MCF 10A (cell line): Measurements from ENCODE around the gene RPE. TPM values are rescaled to one million over a fixed set of nuclear protein-coding genes. Genes with fewer than 3 reads are reported as not detected.

Experiments
- BruUV-seq: library from RNA; stranded (reverse); fragments of 400-500 nt; replicated peaks from 2 replicates; lab custom pipeline; 2021; lab: Mats Ljungman, UMichigan
- CTCF ChIA-PET: fragments of 300-600 bp; sonication (Branson Sonifier 250); formaldehyde crosslinking; extraction: SDS; loops from one replicate; lab custom pipeline; 2021; ENCODE audit warnings: antibody characterized with exemption, inconsistent platforms; lab: Yijun Ruan, JAX
- POLR2A ChIA-PET: fragments of 300-600, 350-650 bp; sonication (Branson Sonifier 250); formaldehyde crosslinking; extraction: SDS; loops from one replicate; lab custom pipeline; 2020; ENCODE audit warnings: antibody characterized with exemption, inconsistent platforms; lab: Yijun Ruan, JAX
- DNase-seq: peaks from one replicate; pipeline ENCODE4 v3.0.0-alpha.2; 2018; ENCODE audit not compliant: unreplicated experiment
- H3K27ac Mint-ChIP-seq: one replicate; pipeline ENCODE4 v1.8.0; 2022; ENCODE audit warnings: mild to moderate bottlenecking, low read depth, mixed read lengths; ENCODE audit not compliant: unreplicated experiment
- H3K27me3 Mint-ChIP-seq: one replicate; pipeline ENCODE4 v1.8.0; 2022; ENCODE audit warnings: mixed read lengths; ENCODE audit not compliant: insufficient read depth, unreplicated experiment
- H3K36me3 Mint-ChIP-seq: one replicate; pipeline ENCODE4 v1.8.0; 2022; ENCODE audit warnings: mild to moderate bottlenecking, moderate library complexity, mixed read lengths; ENCODE audit not compliant: insufficient read depth, unreplicated experiment
- H3K4me1 Mint-ChIP-seq: one replicate; pipeline ENCODE4 v1.8.0; 2022; ENCODE audit warnings: mixed read lengths; ENCODE audit not compliant: insufficient read depth, unreplicated experiment
- H3K4me3 Mint-ChIP-seq: one replicate; pipeline ENCODE4 v1.8.0; 2022; ENCODE audit warnings: mild to moderate bottlenecking, moderate library complexity, mixed read lengths; ENCODE audit not compliant: unreplicated experiment
- H3K9me3 Mint-ChIP-seq: one replicate; pipeline ENCODE4 v1.8.0; 2022; ENCODE audit warnings: mixed read lengths; ENCODE audit not compliant: unreplicated experiment
- intact Hi-C: fragments of 100-400 bp; cut with micrococcal nuclease; formaldehyde crosslinking; loops from 2 replicates; pipeline ENCODE4 v1.14.1; 2022
- total RNA-seq: library from RNA; stranded (reverse); gene quantifications from 2 replicates; pipeline ENCODE4 v1.2.3, GENCODE V29; 2022
- TF ChIP-seq, protein P1 (sequence below): fragments of 200-600 bp; IDR thresholded peaks from one replicate; pipeline ENCODE4 v1.8.0; 2022; ENCODE audit warnings: antibody characterized with exemption, mild to moderate bottlenecking; ENCODE audit not compliant: unreplicated experiment

The RPE gene
- total RNA-seq, 1 experiment from 2014 or later, result 90.6 TPM

DNA sequence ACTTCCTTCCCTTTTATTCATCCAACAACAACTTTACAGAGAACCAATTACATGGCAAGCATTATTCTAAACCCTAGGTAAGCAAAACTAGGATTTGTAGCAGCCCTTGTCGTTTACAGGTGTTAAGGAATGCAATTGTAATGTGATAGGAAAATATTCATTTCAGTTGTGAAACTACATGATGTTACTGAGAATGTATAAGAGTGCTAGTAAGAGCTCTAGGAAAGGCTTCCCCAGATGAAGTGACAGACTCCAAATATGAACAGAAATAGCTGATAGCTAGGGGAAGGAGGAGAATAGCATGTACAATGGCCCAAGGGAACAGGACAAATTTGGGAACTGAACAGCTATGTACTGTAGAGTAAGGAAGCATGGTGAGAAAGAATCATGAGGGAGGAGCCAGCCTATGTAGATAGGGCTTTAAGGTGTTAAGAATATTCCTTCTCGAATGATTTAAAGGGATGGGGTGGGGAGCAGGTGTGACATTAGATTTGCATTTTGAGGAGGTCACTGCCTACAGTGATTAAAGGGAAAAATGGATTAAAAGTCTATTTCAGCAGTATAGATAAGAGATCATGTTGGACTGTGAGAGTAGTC, 31.7 kb downstream of the RPE start:
- no peaks in the 10 kb centered on the region for H3K27me3 Mint-ChIP-seq
- BruUV-seq, result no TSS peak
- H3K27ac Mint-ChIP-seq, result no peak overlapping the region
- ChIA-PET CTCF (interaction anchor here (0.7 to 1.1 kb wide), 3 partner anchors 37 to 165 kb away, joined by 3 to 4 read pairs (median 4); no protein-coding TSS in a partner anchor), POLR2A (interaction anchor here (0.6 kb wide), 1 partner anchor 20 kb away, joined by 3 read pairs; no protein-coding TSS in a partner anchor)
- no peak overlapping the region for H3K4me3 Mint-ChIP-seq
- TF ChIP-seq, protein P1, sequence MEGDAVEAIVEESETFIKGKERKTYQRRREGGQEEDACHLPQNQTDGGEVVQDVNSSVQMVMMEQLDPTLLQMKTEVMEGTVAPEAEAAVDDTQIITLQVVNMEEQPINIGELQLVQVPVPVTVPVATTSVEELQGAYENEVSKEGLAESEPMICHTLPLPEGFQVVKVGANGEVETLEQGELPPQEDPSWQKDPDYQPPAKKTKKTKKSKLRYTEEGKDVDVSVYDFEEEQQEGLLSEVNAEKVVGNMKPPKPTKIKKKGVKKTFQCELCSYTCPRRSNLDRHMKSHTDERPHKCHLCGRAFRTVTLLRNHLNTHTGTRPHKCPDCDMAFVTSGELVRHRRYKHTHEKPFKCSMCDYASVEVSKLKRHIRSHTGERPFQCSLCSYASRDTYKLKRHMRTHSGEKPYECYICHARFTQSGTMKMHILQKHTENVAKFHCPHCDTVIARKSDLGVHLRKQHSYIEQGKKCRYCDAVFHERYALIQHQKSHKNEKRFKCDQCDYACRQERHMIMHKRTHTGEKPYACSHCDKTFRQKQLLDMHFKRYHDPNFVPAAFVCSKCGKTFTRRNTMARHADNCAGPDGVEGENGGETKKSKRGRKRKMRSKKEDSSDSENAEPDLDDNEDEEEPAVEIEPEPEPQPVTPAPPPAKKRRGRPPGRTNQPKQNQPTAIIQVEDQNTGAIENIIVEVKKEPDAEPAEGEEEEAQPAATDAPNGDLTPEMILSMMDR, result no peak
- H3K9me3 Mint-ChIP-seq, result no peaks in the 10 kb centered on the region
- intact Hi-C loops, result no loop called here
- peaks cover 26% of the 10 kb centered on the region for H3K36me3 Mint-ChIP-seq
- H3K4me1 Mint-ChIP-seq, result no peaks in the 10 kb centered on the region
- DNase-seq, result no peak

DNA sequence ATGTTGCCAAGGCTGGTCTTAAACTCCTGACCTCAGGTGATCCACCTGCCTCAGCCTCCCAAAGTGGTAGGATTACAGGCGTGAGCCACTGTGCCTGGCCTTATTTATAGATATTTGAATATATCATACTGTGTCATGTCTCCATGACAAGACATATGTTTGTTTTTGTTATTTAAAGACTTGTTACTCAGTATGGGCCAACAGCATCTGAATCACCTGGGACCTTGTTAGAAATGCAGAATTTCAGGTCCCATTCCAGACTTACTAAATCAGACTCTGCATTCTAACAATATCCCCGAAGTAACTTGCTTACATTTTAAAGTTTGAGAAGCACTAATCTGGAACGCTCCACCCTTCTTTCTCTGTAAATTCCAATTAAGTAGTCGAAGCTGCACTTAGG, 33.2 kb downstream of the RPE start:
- BruUV-seq, result no TSS peak
- no peaks in the 10 kb centered on the region for H3K9me3 Mint-ChIP-seq
- DNase-seq, result no peak
- H3K4me1 Mint-ChIP-seq, result no peaks in the 10 kb centered on the region
- peaks cover 22% of the 10 kb centered on the region for H3K36me3 Mint-ChIP-seq
- CTCF ChIA-PET, result no interaction called here
- H3K4me3 Mint-ChIP-seq, result no peak overlapping the region
- H3K27me3 Mint-ChIP-seq, result no peaks in the 10 kb centered on the region
- TF ChIP-seq, protein P1, result no peak
- no peak overlapping the region for H3K27ac Mint-ChIP-seq
- POLR2A ChIA-PET, result no interaction called here
- intact Hi-C loops, result no loop called here

DNA sequence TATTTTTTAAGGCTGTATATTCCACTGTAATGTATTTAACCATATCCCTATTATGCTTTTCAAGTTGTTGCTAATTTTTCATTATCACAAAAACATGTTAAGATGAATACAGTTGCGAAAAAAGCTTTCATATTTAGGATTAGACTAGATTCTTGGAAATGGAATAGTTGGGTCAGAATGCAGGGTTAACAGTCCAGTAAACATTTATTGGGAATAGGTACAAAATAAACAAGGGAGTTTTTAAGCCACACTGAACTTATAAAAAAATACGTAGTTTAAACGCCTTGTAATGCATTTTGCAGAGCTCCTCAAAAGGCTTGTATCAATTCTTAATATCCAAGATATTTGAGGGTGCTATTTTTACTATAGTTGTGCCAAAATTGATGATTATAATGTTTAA, 35.6 kb downstream of the RPE start:
- TF ChIP-seq, protein P1, result no peak
- DNase-seq, result no peak
- Mint-ChIP-seq H3K36me3 (peaks cover 22% of the 10 kb centered on the region), H3K4me1 (no peaks in the 10 kb centered on the region), H3K27ac (no peak overlapping the region), H3K9me3 (no peaks in the 10 kb centered on the region), H3K27me3 (no peaks in the 10 kb centered on the region), H3K4me3 (no peak overlapping the region)
- ChIA-PET CTCF (no interaction called here), POLR2A (no interaction called here)
- intact Hi-C loops, result no loop called here
- no TSS peak for BruUV-seq

DNA sequence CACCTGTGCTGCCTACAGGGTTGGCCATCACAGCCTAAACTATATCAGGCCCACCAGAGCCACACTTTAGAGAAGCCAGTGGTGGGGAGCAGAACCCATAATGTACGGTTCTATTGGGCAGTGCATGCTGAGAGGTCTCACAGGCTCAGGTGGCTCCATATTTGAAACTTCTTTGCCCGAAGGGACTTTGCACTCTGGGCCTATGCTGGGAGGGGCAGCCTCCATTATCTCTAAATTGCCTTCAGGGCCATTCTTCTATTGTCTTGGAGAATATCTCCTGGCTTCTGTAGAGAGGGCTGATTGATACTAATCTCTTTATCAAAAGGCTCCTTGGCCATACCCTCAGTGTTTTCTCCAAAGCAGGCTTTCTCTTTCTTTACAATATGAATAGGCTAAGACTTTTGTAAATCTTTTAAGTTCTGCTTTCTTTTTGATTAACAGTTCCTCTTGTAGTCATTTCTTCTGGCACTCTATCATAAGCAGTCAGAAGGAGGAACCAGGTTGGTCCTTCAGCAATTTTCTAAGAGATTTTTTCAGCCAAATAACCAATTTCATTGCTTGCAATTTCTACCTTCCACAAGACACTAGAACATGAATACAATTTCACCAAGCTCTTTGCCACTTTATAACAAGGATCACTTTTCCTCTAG, 44.5 kb downstream of the RPE start:
- intact Hi-C loops, result no loop called here
- CTCF ChIA-PET, result no interaction called here
- Mint-ChIP-seq H3K4me1 (no peaks in the 10 kb centered on the region), H3K4me3 (no peak overlapping the region), H3K27ac (no peak overlapping the region), H3K36me3 (peaks cover 18% of the 10 kb centered on the region), H3K9me3 (no peaks in the 10 kb centered on the region), H3K27me3 (no peaks in the 10 kb centered on the region)
- POLR2A ChIA-PET, result no interaction called here
- BruUV-seq, result no TSS peak
- no peak for DNase-seq
- TF ChIP-seq, protein P1, result no peak
